Lower leg skin (tissue), 3 donors: ENCODE measurements around the gene RAD9B.

Experiments used
- POLR2A ChIP-seq, 2 donors: fragments of 450-650 bp; IDR thresholded peaks; one replicate each; pipeline ENCODE4 v1.6.1; 2016 to 2017; ENCODE audit warnings: antibody characterized with exemption in 2 of 2, mild to moderate bottlenecking in 1 of 2, moderate library complexity in 1 of 2
- TF ChIP-seq, protein P1 (sequence below), 3 donors: fragments of 450-650 bp; IDR thresholded peaks; one replicate each; pipeline ENCODE4 v1.5.1; 2016; ENCODE audit warnings: antibody characterized with exemption in 3 of 3, mild to moderate bottlenecking in 3 of 3, moderate library complexity in 2 of 3

DNA sequence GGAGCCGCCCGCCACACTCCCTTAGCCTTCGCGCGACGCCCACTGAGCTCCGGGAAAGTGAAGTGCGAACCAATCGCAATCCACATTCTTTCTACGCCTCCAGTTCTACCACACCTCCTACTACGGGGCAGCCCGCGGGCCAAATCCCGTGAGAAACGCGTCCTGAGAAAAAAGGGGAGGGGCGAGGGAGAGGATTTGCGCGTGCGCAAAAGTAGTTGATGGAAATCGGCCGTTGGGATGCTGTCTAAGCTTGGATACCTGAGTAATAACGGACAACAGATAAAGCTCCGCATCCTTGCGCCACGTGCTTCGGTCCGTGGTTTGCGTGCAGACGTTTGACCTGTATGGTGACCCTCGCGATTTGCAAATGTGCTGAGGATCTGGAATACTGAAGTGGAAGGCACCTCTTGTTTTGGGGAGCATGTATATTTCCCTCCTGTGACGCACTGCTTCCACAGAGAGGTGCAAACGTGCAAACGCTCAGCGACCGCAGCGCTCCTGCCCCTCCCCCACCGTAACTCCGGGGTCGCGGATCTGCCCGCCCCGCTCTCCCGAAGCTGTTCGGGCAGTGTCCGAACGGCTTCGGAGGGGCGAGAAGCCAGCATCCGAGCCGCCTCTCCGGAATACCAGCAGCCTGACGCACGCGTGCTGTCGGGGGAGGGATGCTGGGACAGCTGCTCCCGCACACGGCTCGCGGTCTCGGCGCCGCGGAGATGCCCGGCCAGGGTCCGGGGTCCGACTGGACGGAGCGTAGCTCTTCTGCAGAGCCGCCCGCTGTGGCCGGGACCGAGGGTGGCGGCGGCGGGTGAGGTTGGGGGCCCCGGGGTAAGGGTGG lies 33.7 kb upstream of the RAD9B start, which contains the start of the genes FAM216A and GPN3:
- TF ChIP-seq, protein P1, sequence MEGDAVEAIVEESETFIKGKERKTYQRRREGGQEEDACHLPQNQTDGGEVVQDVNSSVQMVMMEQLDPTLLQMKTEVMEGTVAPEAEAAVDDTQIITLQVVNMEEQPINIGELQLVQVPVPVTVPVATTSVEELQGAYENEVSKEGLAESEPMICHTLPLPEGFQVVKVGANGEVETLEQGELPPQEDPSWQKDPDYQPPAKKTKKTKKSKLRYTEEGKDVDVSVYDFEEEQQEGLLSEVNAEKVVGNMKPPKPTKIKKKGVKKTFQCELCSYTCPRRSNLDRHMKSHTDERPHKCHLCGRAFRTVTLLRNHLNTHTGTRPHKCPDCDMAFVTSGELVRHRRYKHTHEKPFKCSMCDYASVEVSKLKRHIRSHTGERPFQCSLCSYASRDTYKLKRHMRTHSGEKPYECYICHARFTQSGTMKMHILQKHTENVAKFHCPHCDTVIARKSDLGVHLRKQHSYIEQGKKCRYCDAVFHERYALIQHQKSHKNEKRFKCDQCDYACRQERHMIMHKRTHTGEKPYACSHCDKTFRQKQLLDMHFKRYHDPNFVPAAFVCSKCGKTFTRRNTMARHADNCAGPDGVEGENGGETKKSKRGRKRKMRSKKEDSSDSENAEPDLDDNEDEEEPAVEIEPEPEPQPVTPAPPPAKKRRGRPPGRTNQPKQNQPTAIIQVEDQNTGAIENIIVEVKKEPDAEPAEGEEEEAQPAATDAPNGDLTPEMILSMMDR (IDR thresholded peaks at IDR 0.05), result no peak
- TF ChIP-seq POLR2A (IDR thresholded peaks at IDR 0.05), result no peak
